Measurements from ENCODE around the gene RIPOR2. TPM values are rescaled to one million over a fixed set of nuclear protein-coding genes. Genes with fewer than 3 reads are reported as not detected.
A peak's percentile ranks its signal among the peaks of the same experiment; 100 is the strongest.

Gene RIPOR2
- total and polyA plus RNA-seq, 2 of the 13 experiments (the other 11 are each of a cell fraction or from before 2014, with no cell fraction given) = 0.02 to 0.05 TPM

DNA sequence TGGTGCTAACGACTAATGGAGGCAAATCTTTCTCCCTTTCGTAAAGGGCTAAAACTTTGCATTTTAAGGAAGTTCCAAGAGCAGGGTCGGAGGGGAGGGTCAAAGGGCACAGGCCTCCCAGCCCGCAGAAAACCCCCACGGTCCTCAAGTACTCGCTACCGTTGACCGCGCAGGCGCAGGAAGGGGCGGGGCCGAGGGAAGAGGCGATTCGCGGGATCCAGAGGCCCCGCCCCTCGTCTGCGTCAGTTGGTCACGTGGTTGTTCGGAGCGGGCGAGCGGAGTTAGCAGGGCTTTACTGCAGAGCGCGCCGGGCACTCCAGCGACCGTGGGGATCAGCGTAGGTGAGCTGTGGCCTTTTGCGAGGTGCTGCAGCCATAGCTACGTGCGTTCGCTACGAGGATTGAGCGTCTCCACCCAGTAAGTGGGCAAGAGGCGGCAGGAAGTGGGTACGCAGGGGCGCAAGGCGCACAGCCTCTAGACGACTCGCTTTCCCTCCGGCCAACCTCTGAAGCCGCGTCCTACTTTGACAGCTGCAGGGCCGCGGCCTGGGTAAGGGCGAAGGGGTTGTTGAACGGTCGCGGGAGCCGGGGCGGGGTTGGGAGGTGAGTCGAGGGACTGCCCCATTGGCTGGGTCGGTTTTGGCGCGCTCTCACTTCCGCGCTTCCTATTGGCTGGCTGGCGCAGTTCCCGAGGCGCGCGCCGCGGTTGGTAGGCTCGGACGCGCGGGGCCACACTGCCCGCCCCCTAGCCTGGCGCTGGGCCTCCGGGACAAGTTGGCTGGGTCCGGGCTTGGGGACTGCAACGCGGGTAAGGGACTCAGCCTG is 160.9 kb downstream of the RIPOR2 start, which contains the start of gene GMNN (continued):
- TF ChIP-seq ARNT2 (CRISPR knock-in tag; IDR thresholded peaks at IDR 0.05; ENCODE audit: low read depth) (peak; percentile 86; the same call in 1 of the 2 replicates), NFYB (CRISPR knock-in tag; IDR thresholded peaks at IDR 0.05) (peak; percentile 95), TEAD2 (CRISPR knock-in tag; IDR thresholded peaks at IDR 0.05) (no peak), PPARG (CRISPR knock-in tag; conservative IDR thresholded peaks at IDR 0.05) (no peak; the same call in none of the 2 replicates), CC2D1A (CRISPR knock-in tag; IDR thresholded peaks at IDR 0.05) (no peak), SPEN (CRISPR knock-in tag; IDR thresholded peaks at IDR 0.05; ENCODE audit: low read depth) (peak; percentile 83), ZNF367 (CRISPR knock-in tag; IDR thresholded peaks at IDR 0.05; ENCODE audit: borderline replicate concordance) (no peak; the same call in 1 of the 2 replicates), U2AF2 (IDR thresholded peaks at IDR 0.05; ENCODE audit: low read depth, low read length) (no peak), ZNF326 (CRISPR knock-in tag; IDR thresholded peaks at IDR 0.05; ENCODE audit: borderline replicate concordance) (no peak), TEAD3 (CRISPR knock-in tag; optimal IDR thresholded peaks at IDR 0.05; ENCODE audit: borderline replicate concordance) (peak; percentile 56), PHF8 (CRISPR knock-in tag; IDR thresholded peaks at IDR 0.05) (peak; percentile 95), NBN (conservative IDR thresholded peaks at IDR 0.05) (no peak), SCMH1 (CRISPR knock-in tag; IDR thresholded peaks at IDR 0.05; ENCODE audit: borderline replicate concordance) (no peak), BRD4 (CRISPR knock-in tag; IDR thresholded peaks at IDR 0.05) (peak; percentile 93), ZNF567 (CRISPR knock-in tag; IDR thresholded peaks at IDR 0.05; ENCODE audit: borderline replicate concordance) (no peak; the same call in 1 of the 2 replicates), THAP9 (CRISPR knock-in tag; IDR thresholded peaks at IDR 0.05; ENCODE audit: borderline replicate concordance) (peak; percentile 92), ZNF503 (CRISPR knock-in tag; IDR thresholded peaks at IDR 0.05) (peak; percentile 45), ZNF256 (CRISPR knock-in tag; conservative IDR thresholded peaks at IDR 0.05) (0 out of 2 replicates have a peak, but pooled peaks have one; percentile 60), DR1 (CRISPR knock-in tag; IDR thresholded peaks at IDR 0.05) (peak; percentile 93), MED13 (CRISPR knock-in tag; IDR thresholded peaks at IDR 0.05) (peak; percentile 75; the same call in 1 of the 2 replicates), PHF20 (CRISPR knock-in tag; IDR thresholded peaks at IDR 0.05) (no peak; the same call in 1 of the 2 replicates)
- TF ChIP-seq, protein P1, sequence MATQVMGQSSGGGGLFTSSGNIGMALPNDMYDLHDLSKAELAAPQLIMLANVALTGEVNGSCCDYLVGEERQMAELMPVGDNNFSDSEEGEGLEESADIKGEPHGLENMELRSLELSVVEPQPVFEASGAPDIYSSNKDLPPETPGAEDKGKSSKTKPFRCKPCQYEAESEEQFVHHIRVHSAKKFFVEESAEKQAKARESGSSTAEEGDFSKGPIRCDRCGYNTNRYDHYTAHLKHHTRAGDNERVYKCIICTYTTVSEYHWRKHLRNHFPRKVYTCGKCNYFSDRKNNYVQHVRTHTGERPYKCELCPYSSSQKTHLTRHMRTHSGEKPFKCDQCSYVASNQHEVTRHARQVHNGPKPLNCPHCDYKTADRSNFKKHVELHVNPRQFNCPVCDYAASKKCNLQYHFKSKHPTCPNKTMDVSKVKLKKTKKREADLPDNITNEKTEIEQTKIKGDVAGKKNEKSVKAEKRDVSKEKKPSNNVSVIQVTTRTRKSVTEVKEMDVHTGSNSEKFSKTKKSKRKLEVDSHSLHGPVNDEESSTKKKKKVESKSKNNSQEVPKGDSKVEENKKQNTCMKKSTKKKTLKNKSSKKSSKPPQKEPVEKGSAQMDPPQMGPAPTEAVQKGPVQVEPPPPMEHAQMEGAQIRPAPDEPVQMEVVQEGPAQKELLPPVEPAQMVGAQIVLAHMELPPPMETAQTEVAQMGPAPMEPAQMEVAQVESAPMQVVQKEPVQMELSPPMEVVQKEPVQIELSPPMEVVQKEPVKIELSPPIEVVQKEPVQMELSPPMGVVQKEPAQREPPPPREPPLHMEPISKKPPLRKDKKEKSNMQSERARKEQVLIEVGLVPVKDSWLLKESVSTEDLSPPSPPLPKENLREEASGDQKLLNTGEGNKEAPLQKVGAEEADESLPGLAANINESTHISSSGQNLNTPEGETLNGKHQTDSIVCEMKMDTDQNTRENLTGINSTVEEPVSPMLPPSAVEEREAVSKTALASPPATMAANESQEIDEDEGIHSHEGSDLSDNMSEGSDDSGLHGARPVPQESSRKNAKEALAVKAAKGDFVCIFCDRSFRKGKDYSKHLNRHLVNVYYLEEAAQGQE (IDR thresholded peaks at IDR 0.05; ENCODE audit: borderline replicate concordance in 1 of 2, low read depth in 1 of 2, low read length in 2 of 2) = no peak; a peak in 1 of 4 replicates
